NT2/D1 (cell line): ENCODE results near the gene GPR158.

Source experiments
- SUZ12 ChIP-seq: IDR thresholded peaks from 2 replicates; pipeline ENCODE4 v1.6.1; 2011; ENCODE audit not compliant: insufficient read length, insufficient read depth; ENCODE audit errors: extremely low read depth
- YY1 ChIP-seq: IDR thresholded peaks from 2 replicates; pipeline ENCODE4 v1.6.1; 2011; ENCODE audit not compliant: insufficient read length, insufficient read depth
- ZNF274 ChIP-seq: IDR thresholded peaks from 2 replicates; pipeline ENCODE4 v1.6.1; 2011; ENCODE audit warnings: mild to moderate bottlenecking, low read depth, low read length

DNA sequence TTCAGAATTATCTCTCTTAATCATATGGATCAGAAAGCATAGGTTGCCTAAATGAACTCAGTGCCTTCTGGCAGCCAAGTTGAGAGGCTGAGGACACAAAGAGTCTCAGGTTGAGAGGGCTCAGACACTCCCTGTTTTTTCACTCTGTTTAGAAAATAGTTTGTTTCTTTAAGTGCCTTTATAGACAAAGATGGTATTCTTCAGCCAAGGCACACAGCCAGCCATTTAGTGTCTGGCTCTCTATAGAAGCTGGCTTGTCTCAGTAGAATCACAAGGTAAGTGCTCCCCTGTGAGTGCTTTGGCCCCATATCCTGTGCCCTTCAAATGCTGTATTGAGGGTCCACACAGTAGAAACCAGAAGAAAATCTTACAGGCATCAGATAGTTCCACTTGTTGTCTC lies 3.6 kb downstream of the GPR158 start:
- TF ChIP-seq ZNF274 (no peak), YY1 (no peak), SUZ12 (no peak)
